HTERT RPE-1 (cell line): ENCODE results near the gene SEMA6A.

Source experiments
- in situ Hi-C: fragments of 300-500 bp; cut with MboI; formaldehyde crosslinking; loops from 4 replicates; pipeline ENCODE4 v1.14.3; 2020; ENCODE audit warnings: low sequenced_read_pairs

Gene SEMA6A

GRCh38 chr5:116577064-116577788, 2.6 kb upstream of the SEMA6A start:
- in situ Hi-C loops: no loop called here

- in situ Hi-C loops: no loop called here
These were observed 1.6 kb upstream of the SEMA6A start for GRCh38 chr5:116576053-116576713.

- in situ Hi-C loops: no loop called here
These were observed 866 bp upstream of the SEMA6A start for GRCh38 chr5:116575326-116576052.

GRCh38 chr5:116573702-116574366, 789 bp downstream of the SEMA6A start:
- in situ Hi-C loops: no loop called here

- in situ Hi-C loops: no loop called here
These were observed 1.3 kb downstream of the SEMA6A start for GRCh38 chr5:116573279-116573701.

- in situ Hi-C loops: no loop called here
These were observed 2.0 kb downstream of the SEMA6A start for GRCh38 chr5:116572350-116573278.

GRCh38 chr5:116571568-116572349, 2.9 kb downstream of the SEMA6A start:
- in situ Hi-C loops: no loop called here

- in situ Hi-C loops: no loop called here
These were observed 4.6 kb downstream of the SEMA6A start for GRCh38 chr5:116569999-116570398.

- in situ Hi-C loops: no loop called here
These were observed 7.5 kb downstream of the SEMA6A start for GRCh38 chr5:116567106-116567505.

- in situ Hi-C loops: no loop called here
These were observed 8.4 kb downstream of the SEMA6A start for GRCh38 chr5:116566251-116566650.

GRCh38 chr5:116564756-116565490, 9.7 kb downstream of the SEMA6A start:
- in situ Hi-C loops: no loop called here

GRCh38 chr5:116564312-116564711, 10.3 kb downstream of the SEMA6A start:
- in situ Hi-C loops: no loop called here

GRCh38 chr5:116563736-116564308, 10.8 kb downstream of the SEMA6A start:
- in situ Hi-C loops: no loop called here

GRCh38 chr5:116562669-116563068, 12.0 kb downstream of the SEMA6A start:
- in situ Hi-C loops: no loop called here

- in situ Hi-C loops: no loop called here
These were observed 13.0 kb downstream of the SEMA6A start for GRCh38 chr5:116561658-116562057.

- in situ Hi-C loops: no loop called here
These were observed 14.9 kb downstream of the SEMA6A start for GRCh38 chr5:116559673-116560164.

GRCh38 chr5:116559239-116559638, 15.4 kb downstream of the SEMA6A start:
- in situ Hi-C loops: no loop called here

GRCh38 chr5:116557669-116558271, 16.9 kb downstream of the SEMA6A start:
- in situ Hi-C loops: no loop called here
